PFSK-1 (cell line): ENCODE data around the gene NELFB.

Experiments used
- FOXP2 ChIP-seq: optimal IDR thresholded peaks from 2 replicates; pipeline ENCODE3; 2011; ENCODE audit warnings: borderline replicate concordance, control low read depth, inconsistent platforms; ENCODE audit not compliant: insufficient read depth; ENCODE audit errors: extremely low read length, extremely low read depth
- POLR2AphosphoS5 ChIP-seq: IDR thresholded peaks from 2 replicates; pipeline ENCODE4 v1.6.1; 2012; ENCODE audit warnings: low read depth, mild to moderate bottlenecking, control low read depth, low read length, moderate library complexity
- SIN3A ChIP-seq: IDR thresholded peaks from 2 replicates; pipeline ENCODE4 v1.6.1; 2012; ENCODE audit warnings: mild to moderate bottlenecking, low read length, moderate library complexity, borderline replicate concordance; ENCODE audit not compliant: insufficient read depth
- TAF1 ChIP-seq: IDR thresholded peaks from 2 replicates; pipeline ENCODE4 v1.6.1; 2012; ENCODE audit warnings: low read length, control low read depth, borderline replicate concordance; ENCODE audit not compliant: insufficient read depth
- TF ChIP-seq, protein P1 (sequence below), 2 experiments: IDR thresholded peaks; 2 replicates each; pipeline versions ENCODE4 v1.6.1 to v1.8.0; 2011 to 2012; ENCODE audit warnings: low read depth in 2 of 2, low read length in 2 of 2, control low read depth in 1 of 2, inconsistent platforms in 1 of 2, mild to moderate bottlenecking in 1 of 2, moderate library complexity in 1 of 2; ENCODE audit not compliant: insufficient read depth in 1 of 2

Gene NELFB

DNA sequence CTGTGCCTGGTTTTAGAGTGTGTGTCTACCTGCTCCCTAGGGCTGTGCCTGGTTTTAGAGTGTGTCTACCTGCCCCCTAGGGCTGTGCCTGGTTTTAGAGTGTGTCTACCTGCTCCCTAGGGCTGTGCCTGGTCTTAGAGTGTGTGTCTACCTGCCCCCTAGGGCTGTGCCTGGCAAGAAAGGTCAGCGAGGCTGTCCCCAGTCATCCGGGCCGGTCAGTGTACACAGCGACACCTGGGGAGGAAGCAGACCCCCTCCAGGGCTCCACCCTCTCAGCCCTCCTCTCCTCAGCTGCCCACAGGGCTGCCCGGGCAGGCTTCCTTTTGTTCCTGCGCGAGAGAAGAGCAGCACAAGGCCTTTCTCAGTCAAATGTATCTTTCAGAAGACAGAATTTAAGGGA lies 42.8 kb downstream of the NELFB start:
- no peak for TF ChIP-seq FOXP2
- TF ChIP-seq, protein P1, sequence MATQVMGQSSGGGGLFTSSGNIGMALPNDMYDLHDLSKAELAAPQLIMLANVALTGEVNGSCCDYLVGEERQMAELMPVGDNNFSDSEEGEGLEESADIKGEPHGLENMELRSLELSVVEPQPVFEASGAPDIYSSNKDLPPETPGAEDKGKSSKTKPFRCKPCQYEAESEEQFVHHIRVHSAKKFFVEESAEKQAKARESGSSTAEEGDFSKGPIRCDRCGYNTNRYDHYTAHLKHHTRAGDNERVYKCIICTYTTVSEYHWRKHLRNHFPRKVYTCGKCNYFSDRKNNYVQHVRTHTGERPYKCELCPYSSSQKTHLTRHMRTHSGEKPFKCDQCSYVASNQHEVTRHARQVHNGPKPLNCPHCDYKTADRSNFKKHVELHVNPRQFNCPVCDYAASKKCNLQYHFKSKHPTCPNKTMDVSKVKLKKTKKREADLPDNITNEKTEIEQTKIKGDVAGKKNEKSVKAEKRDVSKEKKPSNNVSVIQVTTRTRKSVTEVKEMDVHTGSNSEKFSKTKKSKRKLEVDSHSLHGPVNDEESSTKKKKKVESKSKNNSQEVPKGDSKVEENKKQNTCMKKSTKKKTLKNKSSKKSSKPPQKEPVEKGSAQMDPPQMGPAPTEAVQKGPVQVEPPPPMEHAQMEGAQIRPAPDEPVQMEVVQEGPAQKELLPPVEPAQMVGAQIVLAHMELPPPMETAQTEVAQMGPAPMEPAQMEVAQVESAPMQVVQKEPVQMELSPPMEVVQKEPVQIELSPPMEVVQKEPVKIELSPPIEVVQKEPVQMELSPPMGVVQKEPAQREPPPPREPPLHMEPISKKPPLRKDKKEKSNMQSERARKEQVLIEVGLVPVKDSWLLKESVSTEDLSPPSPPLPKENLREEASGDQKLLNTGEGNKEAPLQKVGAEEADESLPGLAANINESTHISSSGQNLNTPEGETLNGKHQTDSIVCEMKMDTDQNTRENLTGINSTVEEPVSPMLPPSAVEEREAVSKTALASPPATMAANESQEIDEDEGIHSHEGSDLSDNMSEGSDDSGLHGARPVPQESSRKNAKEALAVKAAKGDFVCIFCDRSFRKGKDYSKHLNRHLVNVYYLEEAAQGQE (IDR thresholded peaks at IDR 0.05; ENCODE audit: insufficient read depth in 1 of 2, low read depth in 2 of 2, low read length in 2 of 2): no peak
- TF ChIP-seq SIN3A: no peak
- TF ChIP-seq POLR2AphosphoS5: no peak
- no peak for TF ChIP-seq TAF1

DNA sequence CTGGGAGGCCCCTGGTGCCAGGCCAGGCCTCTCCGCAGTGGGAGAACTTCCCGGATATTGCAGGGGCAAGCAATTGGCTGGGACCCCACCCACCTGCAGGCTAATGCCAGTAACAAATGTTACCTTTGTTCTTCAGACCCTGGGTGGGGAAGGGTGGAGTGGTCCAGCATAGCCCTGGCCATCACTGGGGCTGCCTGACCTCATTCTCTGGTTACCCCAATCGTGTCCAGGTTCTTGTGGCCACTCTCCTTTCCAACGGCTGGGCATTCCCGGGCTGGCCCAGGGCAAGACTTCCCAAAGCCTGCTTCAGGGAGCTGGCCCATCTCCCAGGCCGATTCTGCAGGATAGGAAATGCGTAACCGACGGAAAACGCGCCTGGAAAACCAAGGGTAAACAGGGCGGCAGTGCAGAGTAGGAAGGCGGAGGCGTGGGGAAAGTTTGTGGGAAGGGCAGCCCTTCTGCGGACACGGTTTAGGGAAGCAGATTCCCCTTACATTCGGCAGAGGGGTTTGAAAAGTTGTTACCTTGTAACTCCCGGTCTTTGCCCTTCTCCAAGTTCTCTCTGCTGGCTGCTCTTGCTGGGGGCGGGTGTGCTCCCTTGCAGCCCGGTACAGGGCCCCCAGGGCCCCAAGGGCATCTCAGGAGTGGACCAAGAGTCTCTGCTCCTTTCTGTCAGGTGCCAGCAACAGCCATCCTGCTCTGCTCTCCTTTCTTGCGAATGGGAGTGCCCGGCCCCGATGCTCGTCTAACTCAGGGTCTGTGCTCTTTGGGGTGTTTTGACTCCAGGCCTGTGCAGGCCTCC lies 43.5 kb downstream of the NELFB start:
- peak; percentile 63 for TF ChIP-seq POLR2AphosphoS5
- TF ChIP-seq, protein P1 (IDR thresholded peaks at IDR 0.05; ENCODE audit: insufficient read depth in 1 of 2, low read depth in 2 of 2, low read length in 2 of 2): no peak

DNA sequence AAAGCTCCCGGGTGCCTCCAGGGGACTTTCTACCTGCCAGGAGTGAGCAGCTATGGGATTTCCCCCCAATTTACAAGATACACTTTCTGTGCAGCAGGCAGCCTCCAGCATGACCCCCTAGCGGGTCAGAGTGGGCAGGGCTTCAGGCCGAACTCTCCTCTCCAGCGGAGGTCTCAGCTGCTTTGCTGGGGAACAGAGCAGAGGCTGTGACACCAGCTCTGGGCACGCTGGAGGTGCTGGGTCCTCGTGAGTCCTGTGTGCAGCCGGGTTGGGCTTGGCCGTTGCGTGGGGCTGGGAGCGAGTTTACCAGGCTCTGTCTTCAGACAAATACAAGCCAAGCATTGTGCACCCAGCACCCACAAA lies 44.1 kb downstream of the NELFB start:
- TF ChIP-seq, protein P1 (IDR thresholded peaks at IDR 0.05; ENCODE audit: insufficient read depth in 1 of 2, low read depth in 2 of 2, low read length in 2 of 2): no peak
- no peak for TF ChIP-seq TAF1
- no peak for TF ChIP-seq POLR2AphosphoS5
- no peak for TF ChIP-seq FOXP2
- no peak for TF ChIP-seq SIN3A

DNA sequence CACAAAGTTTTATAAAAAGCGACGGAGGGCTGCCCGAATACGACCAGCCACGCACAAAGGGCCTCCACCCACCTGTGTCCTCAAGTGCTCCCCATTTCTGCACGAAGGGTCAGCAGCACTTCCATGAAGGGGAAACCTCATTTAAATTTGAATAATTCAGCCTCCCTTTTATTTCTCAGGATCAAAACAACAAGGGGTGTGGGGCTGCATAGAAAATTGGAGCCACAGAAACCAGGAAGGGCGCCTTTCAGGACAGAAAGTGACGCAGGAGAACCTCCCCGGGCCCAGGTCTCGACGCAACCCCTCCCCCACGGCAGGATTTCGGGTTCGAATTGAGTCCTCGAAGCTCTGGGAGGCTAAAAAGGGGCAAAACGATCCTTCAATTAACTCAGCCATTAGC lies 44.8 kb downstream of the NELFB start:
- no peak for TF ChIP-seq TAF1
- TF ChIP-seq FOXP2: no peak
- TF ChIP-seq, protein P1 (IDR thresholded peaks at IDR 0.05; ENCODE audit: insufficient read depth in 1 of 2, low read depth in 2 of 2, low read length in 2 of 2): no peak
- TF ChIP-seq POLR2AphosphoS5: no peak
- TF ChIP-seq SIN3A: no peak
